Coronary artery (tissue), 2 donors: Measurements from ENCODE around the gene ZNF692.
"Not testable (repeated sequence)": the region's sequence is repeated elsewhere in the genome, so short reads cannot be mapped to it uniquely, and the experiment has no call there.

Experiments
- DNase-seq: peaks from one replicate; pipeline ENCODE4 v3.0.0-alpha.2; 2017; ENCODE audit warnings: low spot score
- H3K27ac ChIP-seq, 2 donors: fragments of 200-600 bp; sonication (generic); one replicate each; pipeline ENCODE4 v1.5.1; 2016 to 2019
- H3K4me3 ChIP-seq: fragments of 200-600 bp; sonication (generic); 2 replicates; pipeline ENCODE4 v1.5.1; 2016; ENCODE audit warnings: mild to moderate bottlenecking, moderate library complexity
- TF ChIP-seq, protein P1 (sequence below): fragments of 200-600 bp; sonication (generic); IDR thresholded peaks from one replicate; pipeline ENCODE4 v1.5.1; 2019; ENCODE audit warnings: antibody characterized with exemption

ZNF692 gene

GRCh38 chr1:248834343-248834940 is 24.4 kb downstream of the ZNF692 start:
- no peak overlapping the region for H3K4me3 ChIP-seq
- H3K27ac ChIP-seq: no peak overlapping the region
- no peak for DNase-seq
- TF ChIP-seq, protein P1, sequence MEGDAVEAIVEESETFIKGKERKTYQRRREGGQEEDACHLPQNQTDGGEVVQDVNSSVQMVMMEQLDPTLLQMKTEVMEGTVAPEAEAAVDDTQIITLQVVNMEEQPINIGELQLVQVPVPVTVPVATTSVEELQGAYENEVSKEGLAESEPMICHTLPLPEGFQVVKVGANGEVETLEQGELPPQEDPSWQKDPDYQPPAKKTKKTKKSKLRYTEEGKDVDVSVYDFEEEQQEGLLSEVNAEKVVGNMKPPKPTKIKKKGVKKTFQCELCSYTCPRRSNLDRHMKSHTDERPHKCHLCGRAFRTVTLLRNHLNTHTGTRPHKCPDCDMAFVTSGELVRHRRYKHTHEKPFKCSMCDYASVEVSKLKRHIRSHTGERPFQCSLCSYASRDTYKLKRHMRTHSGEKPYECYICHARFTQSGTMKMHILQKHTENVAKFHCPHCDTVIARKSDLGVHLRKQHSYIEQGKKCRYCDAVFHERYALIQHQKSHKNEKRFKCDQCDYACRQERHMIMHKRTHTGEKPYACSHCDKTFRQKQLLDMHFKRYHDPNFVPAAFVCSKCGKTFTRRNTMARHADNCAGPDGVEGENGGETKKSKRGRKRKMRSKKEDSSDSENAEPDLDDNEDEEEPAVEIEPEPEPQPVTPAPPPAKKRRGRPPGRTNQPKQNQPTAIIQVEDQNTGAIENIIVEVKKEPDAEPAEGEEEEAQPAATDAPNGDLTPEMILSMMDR: no peak

- Histone ChIP-seq H3K27ac (no peak overlapping the region), H3K4me3 (no peak overlapping the region)
- TF ChIP-seq, protein P1: no peak
- no peak for DNase-seq
Observed at GRCh38 chr1:248831842-248832241, 27.0 kb downstream of the ZNF692 start.

GRCh38 chr1:248830718-248831017 is 28.2 kb downstream of the ZNF692 start:
- DNase-seq, H3K4me3 ChIP-seq, H3K27ac ChIP-seq: not testable (repeated sequence)

GRCh38 chr1:248828845-248829244 is 30.0 kb downstream of the ZNF692 start:
- Histone ChIP-seq H3K4me3 (no peak overlapping the region), H3K27ac (no peak overlapping the region)
- DNase-seq: no peak
- TF ChIP-seq, protein P1: no peak

DNA sequence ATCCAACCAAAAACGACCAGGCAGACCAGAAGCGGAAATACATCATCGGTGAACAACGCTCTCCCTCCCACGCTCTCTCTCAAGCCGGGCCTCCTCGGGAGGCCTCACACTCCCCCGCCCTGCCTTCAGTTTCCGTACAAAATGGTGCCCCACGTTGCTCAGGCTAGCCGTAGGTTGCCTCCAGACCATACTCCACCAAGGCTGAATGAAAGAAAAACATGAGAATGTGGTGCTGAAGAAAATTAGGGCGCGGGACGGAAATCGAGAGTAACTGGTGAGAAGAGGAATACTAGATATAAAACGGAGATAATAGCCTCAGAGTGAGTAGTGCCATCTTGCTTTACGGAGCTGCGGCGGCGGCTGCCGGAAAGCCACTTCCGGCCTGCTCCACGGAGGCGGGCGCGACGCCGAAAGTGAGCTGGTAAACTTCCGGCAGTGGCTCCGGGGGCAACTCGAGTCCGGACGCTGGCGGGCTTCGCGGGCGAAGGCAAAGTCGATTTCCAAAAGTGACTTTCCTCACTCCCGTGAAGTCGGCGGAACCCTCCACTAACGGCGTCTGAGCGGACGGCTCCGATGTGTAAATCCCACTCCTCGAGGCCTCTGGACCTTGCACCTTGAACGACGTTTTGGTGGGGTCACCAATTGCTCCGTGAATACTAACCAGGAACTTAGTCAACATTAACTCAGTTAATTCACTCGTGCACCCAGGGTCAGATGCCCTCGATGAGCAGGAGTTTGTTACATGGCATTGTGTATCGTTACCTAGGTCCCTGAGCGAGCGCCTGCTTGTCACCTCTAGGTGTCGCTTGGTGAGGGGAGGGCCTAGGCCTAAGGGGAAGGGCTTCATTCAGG is 32.8 kb downstream of the ZNF692 start, which contains the start of gene SH3BP5L:
SH3BP5L (minus strand) TSS at position 7 of the 852 bp plus-strand sequence. CDS start 980 bp downstream, outside the sequence.
- Histone ChIP-seq H3K27ac (peak within 1 kb of the TSS; percentile 90 to 92), H3K4me3 (peak within 1 kb of the TSS; percentile 95)
- TF ChIP-seq, protein P1: no peak
- peak; percentile 95 for DNase-seq

- TF ChIP-seq, protein P1: no peak
- Histone ChIP-seq H3K27ac (peak overlapping the region; percentile 90 to 92), H3K4me3 (peak overlapping the region; percentile 95)
- no peak for DNase-seq
Observed at GRCh38 chr1:248825573-248825908, 33.3 kb downstream of the ZNF692 start.

DNA sequence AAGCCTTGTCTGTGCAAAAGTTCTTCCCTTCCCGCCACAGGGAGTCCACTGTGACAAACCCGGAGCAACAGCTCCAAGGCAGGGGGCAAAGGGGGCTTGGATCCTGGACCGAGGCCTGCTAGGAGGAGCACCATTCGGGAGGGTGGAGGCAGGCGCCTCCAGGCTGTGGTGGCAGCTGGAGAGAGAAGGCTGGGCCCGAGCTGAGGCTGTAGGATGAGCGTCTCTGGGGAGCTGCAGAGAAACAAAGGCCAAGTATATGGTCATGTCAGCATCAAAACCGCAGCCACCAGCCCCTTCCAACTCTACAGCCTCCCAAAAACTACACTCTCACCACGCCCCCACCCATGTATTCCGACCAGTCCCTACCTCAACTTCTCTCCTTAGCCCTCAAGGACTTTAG is 33.7 kb downstream of the ZNF692 start:
- TF ChIP-seq, protein P1: no peak
- no peak for DNase-seq
- Histone ChIP-seq H3K27ac (peak overlapping the region; percentile 90 to 92), H3K4me3 (peak overlapping the region; percentile 95)
